ENCODE data around the gene AOC3. TPM values are rescaled to one million over a fixed set of nuclear protein-coding genes. Genes with fewer than 3 reads are reported as not detected.

The AOC3 gene
- polyA plus RNA-seq, 1 donor (not counting 4 experiments of a cell fraction or from before 2014, with no cell fraction given): 0.22 TPM

DNA sequence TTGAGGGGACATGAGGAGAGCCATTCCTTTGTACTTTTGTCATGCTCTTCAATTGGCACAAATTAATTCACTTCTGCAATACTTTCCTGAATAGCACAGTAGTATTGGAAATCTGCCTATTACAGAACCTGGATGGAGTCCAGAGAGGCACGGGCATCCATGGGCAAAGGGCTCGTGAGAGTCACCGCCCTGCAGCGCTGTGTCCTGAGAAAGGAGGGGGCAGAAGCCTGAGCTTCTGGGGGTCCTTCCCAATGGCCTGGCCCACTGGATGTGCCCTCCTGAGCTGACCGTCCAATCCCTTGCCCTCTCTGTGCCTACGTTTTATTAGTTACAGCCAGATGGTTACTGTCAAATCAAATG is 53.1 kb downstream of the AOC3 start:
- Histone ChIP-seq H3K27me3 (ENCODE audit: control insufficient read depth, extremely low read depth, insufficient read depth, low read length) (no peaks in the 10 kb centered on the region), H3K4me1 (ENCODE audit: control insufficient read depth, extremely low read depth, insufficient read depth, low read length) (no peaks in the 10 kb centered on the region), H3K27ac (ENCODE audit: control insufficient read depth, insufficient read depth, low read length) (no peak overlapping the region), H3K4me2 (ENCODE audit: control insufficient read depth, extremely low read depth, insufficient read depth, low read depth, low read length) (no peak overlapping the region), H3K4me3 (ENCODE audit: control insufficient read depth in 2 of 3, extremely low read depth in 1 of 3, insufficient read depth in 2 of 3, low read depth in 1 of 3, low read length in 3 of 3) (no peak overlapping the region), H3K79me2 (ENCODE audit: control insufficient read depth, insufficient read depth, low read length) (no peaks in the 10 kb centered on the region), H3K36me3 (ENCODE audit: control insufficient read depth in 2 of 2, extremely low read depth in 1 of 2, insufficient read depth in 2 of 2, low read length in 2 of 2) (no peaks in the 10 kb centered on the region), H3K9me1 (ENCODE audit: control insufficient read depth, extremely low read depth, insufficient read depth, low read length) (no peaks in the 10 kb centered on the region), H3K9me3 (ENCODE audit: control insufficient read depth, low read depth, low read length) (no peaks in the 10 kb centered on the region), H4K20me1 (ENCODE audit: control insufficient read depth, extremely low read depth, insufficient read depth, low read length) (no peaks in the 10 kb centered on the region), H3K9ac (ENCODE audit: control insufficient read depth, extremely low read depth, insufficient read depth, low read length) (no peak overlapping the region), H2AFZ (ENCODE audit: control insufficient read depth, low read length) (no peak overlapping the region)
- FAIRE-seq (no peak), DNase-seq (ENCODE audit: low read depth, low spot score) (no peak)
- no peak for TF ChIP-seq EZH2 (IDR thresholded peaks at IDR 0.05; ENCODE audit: low read length)
- TF ChIP-seq, protein P1, sequence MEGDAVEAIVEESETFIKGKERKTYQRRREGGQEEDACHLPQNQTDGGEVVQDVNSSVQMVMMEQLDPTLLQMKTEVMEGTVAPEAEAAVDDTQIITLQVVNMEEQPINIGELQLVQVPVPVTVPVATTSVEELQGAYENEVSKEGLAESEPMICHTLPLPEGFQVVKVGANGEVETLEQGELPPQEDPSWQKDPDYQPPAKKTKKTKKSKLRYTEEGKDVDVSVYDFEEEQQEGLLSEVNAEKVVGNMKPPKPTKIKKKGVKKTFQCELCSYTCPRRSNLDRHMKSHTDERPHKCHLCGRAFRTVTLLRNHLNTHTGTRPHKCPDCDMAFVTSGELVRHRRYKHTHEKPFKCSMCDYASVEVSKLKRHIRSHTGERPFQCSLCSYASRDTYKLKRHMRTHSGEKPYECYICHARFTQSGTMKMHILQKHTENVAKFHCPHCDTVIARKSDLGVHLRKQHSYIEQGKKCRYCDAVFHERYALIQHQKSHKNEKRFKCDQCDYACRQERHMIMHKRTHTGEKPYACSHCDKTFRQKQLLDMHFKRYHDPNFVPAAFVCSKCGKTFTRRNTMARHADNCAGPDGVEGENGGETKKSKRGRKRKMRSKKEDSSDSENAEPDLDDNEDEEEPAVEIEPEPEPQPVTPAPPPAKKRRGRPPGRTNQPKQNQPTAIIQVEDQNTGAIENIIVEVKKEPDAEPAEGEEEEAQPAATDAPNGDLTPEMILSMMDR (optimal IDR thresholded peaks at IDR 0.05 in 1 of 3, IDR thresholded peaks at IDR 0.05 in 1 of 3, conservative IDR thresholded peaks at IDR 0.05 in 1 of 3; ENCODE audit: extremely low read depth in 1 of 3, insufficient read depth in 2 of 3, low read length in 3 of 3): no peak
- dilution Hi-C loops (cut with MboI; ENCODE audit: extremely low pct_ligation_motif_present, low sequenced_read_pairs): no loop called here

DNA sequence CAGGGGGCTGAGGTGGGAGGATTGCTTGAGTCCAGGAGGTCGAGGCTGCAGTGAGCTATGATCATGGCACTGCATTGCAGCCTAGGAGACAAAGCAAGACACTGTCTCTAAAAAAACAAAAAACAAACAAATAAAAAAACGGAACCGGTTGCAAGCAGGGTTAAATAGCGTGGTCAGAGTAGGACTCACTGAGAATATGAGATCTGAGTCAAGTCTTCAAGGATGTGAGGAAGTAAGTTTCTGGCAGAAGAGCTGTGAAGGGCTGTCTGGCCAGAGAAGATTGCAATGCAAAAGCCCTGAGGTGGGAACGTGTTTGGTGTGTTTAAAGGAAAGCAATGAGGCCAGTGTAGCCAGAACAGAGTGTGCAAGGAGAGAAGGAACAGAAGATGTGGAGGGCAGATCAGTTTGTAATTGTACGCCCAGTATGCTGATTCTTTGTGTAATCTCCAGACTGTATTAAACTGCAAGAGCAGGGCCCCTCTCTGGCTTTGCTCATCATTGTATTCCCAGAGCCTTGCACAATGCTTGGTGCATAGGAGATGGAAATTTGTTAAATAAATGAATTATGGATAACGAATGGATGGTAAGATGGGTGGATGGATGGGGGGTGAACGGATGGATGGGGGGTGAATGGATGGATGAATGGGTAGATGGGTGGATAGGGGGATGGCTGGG is 55.9 kb downstream of the AOC3 start:
- no peaks in the 10 kb centered on the region for H3K9me1 ChIP-seq (ENCODE audit: control insufficient read depth, extremely low read depth, insufficient read depth, low read length)
- H3K4me1 ChIP-seq (ENCODE audit: control insufficient read depth, extremely low read depth, insufficient read depth, low read length): no peaks in the 10 kb centered on the region
- TF ChIP-seq, protein P1 (optimal IDR thresholded peaks at IDR 0.05 in 1 of 3, IDR thresholded peaks at IDR 0.05 in 1 of 3, conservative IDR thresholded peaks at IDR 0.05 in 1 of 3; ENCODE audit: extremely low read depth in 1 of 3, insufficient read depth in 2 of 3, low read length in 3 of 3): no peak
- TF ChIP-seq EZH2 (IDR thresholded peaks at IDR 0.05; ENCODE audit: low read length): no peak
- peaks cover 6% of the 10 kb centered on the region for H3K27me3 ChIP-seq (ENCODE audit: control insufficient read depth, extremely low read depth, insufficient read depth, low read length)
- no peaks in the 10 kb centered on the region for H4K20me1 ChIP-seq (ENCODE audit: control insufficient read depth, extremely low read depth, insufficient read depth, low read length)
- H3K27ac ChIP-seq (ENCODE audit: control insufficient read depth, insufficient read depth, low read length): no peak overlapping the region
- H3K9ac ChIP-seq (ENCODE audit: control insufficient read depth, extremely low read depth, insufficient read depth, low read length): no peak overlapping the region
- DNase-seq (ENCODE audit: low read depth, low spot score) (no peak), FAIRE-seq (no peak)
- H3K79me2 ChIP-seq (ENCODE audit: control insufficient read depth, insufficient read depth, low read length): no peaks in the 10 kb centered on the region
- no peak overlapping the region for H3K4me2 ChIP-seq (ENCODE audit: control insufficient read depth, extremely low read depth, insufficient read depth, low read depth, low read length)
- no peak overlapping the region for H2AFZ ChIP-seq (ENCODE audit: control insufficient read depth, low read length)
- dilution Hi-C loops (cut with MboI; ENCODE audit: extremely low pct_ligation_motif_present, low sequenced_read_pairs): no loop called here
- H3K36me3 ChIP-seq (ENCODE audit: control insufficient read depth in 2 of 2, extremely low read depth in 1 of 2, insufficient read depth in 2 of 2, low read length in 2 of 2): no peaks in the 10 kb centered on the region
- no peak overlapping the region for H3K4me3 ChIP-seq (ENCODE audit: control insufficient read depth in 2 of 3, extremely low read depth in 1 of 3, insufficient read depth in 2 of 3, low read depth in 1 of 3, low read length in 3 of 3)
- H3K9me3 ChIP-seq (ENCODE audit: control insufficient read depth, low read depth, low read length): no peaks in the 10 kb centered on the region

Small RNA genes lying within 50 kb of the gene (small RNA-seq; reads per million reads assigned to genes)
- gene MIR6781 (ENCODE audit: insufficient read length in 3 of 3, low read depth in 3 of 3, low replicate concordance in 1 of 3) (0 to 0.07 (median 0) reads per million in 3 experiments), gene RNU6-287P (ENCODE audit: insufficient read length in 3 of 3, low read depth in 3 of 3, low replicate concordance in 1 of 3) (0 reads per million in 3 experiments)

Other genes starting within 250 kb of the AOC3 start
- gene RETREG3, start 241.8 kb upstream of the AOC3 start, polyA plus RNA-seq: 25.2 to 49.5 TPM (median 32.5 TPM) in 3 replicates
- gene TUBG1, start 241.5 kb upstream of the AOC3 start, polyA plus RNA-seq: 35.1 to 141 TPM (median 54.8 TPM) in 3 replicates
- gene TUBG2, start 191.9 kb upstream of the AOC3 start, polyA plus RNA-seq: 13.5 to 17.8 TPM (median 14.5 TPM) in 3 replicates
- gene PLEKHH3, start 174.2 kb upstream of the AOC3 start, polyA plus RNA-seq: 3.1 to 10.7 TPM (median 4.9 TPM) in 3 replicates
- gene CCR10, start 169.4 kb upstream of the AOC3 start, polyA plus RNA-seq: 0.02 to 0.05 TPM (median 0.03 TPM) in 3 replicates
- 0.46 to 2.0 TPM (median 0.71 TPM) in 3 replicates for gene CNTNAP1, start 168.7 kb upstream of the AOC3 start, polyA plus RNA-seq
- 13.6 to 18.4 TPM (median 18.3 TPM) in 3 replicates for gene EZH1, start 106.2 kb upstream of the AOC3 start, polyA plus RNA-seq
- 0.19 TPM in 1 of 3 replicates, not detected in the others for gene RAMP2, start 90.0 kb upstream of the AOC3 start, polyA plus RNA-seq
- gene VPS25, start 77.8 kb upstream of the AOC3 start, polyA plus RNA-seq: 122 to 141 TPM (median 133 TPM) in 3 replicates
- 0.03 to 0.10 TPM (median 0.04 TPM) in 3 replicates for gene WNK4, start 70.6 kb upstream of the AOC3 start, polyA plus RNA-seq
- 83.6 to 97.8 TPM (median 92.4 TPM) in 3 replicates for gene COA3, start 52.5 kb upstream of the AOC3 start, polyA plus RNA-seq
- gene CNTD1, start 52.3 kb upstream of the AOC3 start, polyA plus RNA-seq: not detected in 3 replicates
- gene BECN1, start 26.9 kb upstream of the AOC3 start, polyA plus RNA-seq: 71.6 to 94.2 TPM (median 89.8 TPM) in 3 replicates
- gene PSME3, start 17.8 kb upstream of the AOC3 start, polyA plus RNA-seq: 108 to 257 TPM (median 190 TPM) in 3 replicates
- 0.73 to 1.5 TPM (median 0.94 TPM) in 3 replicates for gene AOC2, start 6.6 kb upstream of the AOC3 start, polyA plus RNA-seq
- gene G6PC1, start 49.6 kb downstream of the AOC3 start, polyA plus RNA-seq: not detected in 3 replicates
- 38.5 to 49.3 TPM (median 45.0 TPM) in 3 replicates for gene AARSD1, start 113.3 kb downstream of the AOC3 start, polyA plus RNA-seq
- 0.19 to 0.44 TPM (median 0.37 TPM) in 3 replicates for gene PTGES3L, start 128.9 kb downstream of the AOC3 start, polyA plus RNA-seq
- 10.8 to 12.8 TPM (median 11.1 TPM) in 3 replicates for gene RUNDC1, start 129.4 kb downstream of the AOC3 start, polyA plus RNA-seq
- gene RPL27, start 147.2 kb downstream of the AOC3 start, polyA plus RNA-seq: 4,091 to 7,614 TPM (median 7,074 TPM) in 3 replicates
- 22.0 to 34.8 TPM (median 27.6 TPM) in 3 replicates for gene IFI35, start 155.6 kb downstream of the AOC3 start, polyA plus RNA-seq
- gene VAT1, start 171.2 kb downstream of the AOC3 start, polyA plus RNA-seq: 151 to 186 TPM (median 183 TPM) in 3 replicates
- 0.12 to 0.20 TPM (median 0.15 TPM) in 3 replicates for gene RND2, start 174.0 kb downstream of the AOC3 start, polyA plus RNA-seq

Data from keratinocyte (primary cell).